ENCODE measurements around the gene RHPN2. TPM values are rescaled to one million over a fixed set of nuclear protein-coding genes. Genes with fewer than 3 reads are reported as not detected.

The RHPN2 gene
- total RNA-seq, 2 experiments from 2014 or later, result 4.9 to 5.3 TPM

DNA sequence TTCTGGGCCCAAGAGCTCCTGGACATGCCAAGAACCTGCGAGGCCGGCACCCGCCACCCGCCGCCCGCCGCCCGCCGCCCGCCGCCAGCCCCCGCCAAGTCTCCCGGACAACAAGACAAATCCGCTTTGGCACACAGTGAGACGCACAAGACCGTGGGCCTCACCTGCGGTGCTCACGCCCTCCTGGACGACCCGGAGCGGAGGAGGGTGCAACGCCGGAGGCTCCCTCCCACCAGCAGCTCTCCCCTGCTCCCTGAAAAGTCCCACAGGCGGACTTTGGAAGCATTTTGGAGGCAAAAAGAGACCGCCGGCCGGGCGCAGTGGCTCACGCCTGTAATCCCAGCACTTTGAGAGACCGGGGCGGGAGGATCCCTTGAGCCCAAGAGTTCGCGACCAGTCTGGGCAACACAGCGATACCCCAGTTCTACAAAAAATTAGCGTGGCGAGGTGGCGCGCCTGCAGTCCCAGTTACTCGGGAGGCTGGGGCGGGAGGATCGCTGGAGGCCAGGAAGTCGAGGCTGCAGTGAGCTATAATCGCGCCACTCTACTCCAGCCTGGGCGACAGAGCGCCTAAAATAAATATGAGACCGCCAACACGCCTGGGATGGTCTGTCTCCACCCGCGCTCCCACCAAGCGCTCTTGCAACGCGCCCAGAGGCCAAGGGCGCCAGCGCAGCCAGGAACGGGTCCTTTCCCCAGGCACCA, 783 bp downstream of the RHPN2 start:
- H3K36me3 Mint-ChIP-seq (ENCODE audit: low read depth), result no peaks in the 10 kb centered on the region
- intact Hi-C loops (cut with micrococcal nuclease), result no loop called here
- DNase-seq (no peak), ATAC-seq (no peak)
- H3K4me3 Mint-ChIP-seq, result peak overlapping the region; percentile 69
- TF ChIP-seq, protein P1, sequence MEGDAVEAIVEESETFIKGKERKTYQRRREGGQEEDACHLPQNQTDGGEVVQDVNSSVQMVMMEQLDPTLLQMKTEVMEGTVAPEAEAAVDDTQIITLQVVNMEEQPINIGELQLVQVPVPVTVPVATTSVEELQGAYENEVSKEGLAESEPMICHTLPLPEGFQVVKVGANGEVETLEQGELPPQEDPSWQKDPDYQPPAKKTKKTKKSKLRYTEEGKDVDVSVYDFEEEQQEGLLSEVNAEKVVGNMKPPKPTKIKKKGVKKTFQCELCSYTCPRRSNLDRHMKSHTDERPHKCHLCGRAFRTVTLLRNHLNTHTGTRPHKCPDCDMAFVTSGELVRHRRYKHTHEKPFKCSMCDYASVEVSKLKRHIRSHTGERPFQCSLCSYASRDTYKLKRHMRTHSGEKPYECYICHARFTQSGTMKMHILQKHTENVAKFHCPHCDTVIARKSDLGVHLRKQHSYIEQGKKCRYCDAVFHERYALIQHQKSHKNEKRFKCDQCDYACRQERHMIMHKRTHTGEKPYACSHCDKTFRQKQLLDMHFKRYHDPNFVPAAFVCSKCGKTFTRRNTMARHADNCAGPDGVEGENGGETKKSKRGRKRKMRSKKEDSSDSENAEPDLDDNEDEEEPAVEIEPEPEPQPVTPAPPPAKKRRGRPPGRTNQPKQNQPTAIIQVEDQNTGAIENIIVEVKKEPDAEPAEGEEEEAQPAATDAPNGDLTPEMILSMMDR (IDR thresholded peaks at IDR 0.05), result no peak
- H3K9me3 Mint-ChIP-seq, result no peaks in the 10 kb centered on the region
- H3K27ac Mint-ChIP-seq, result no peak overlapping the region
- H3K27me3 Mint-ChIP-seq, result peaks cover 27% of the 10 kb centered on the region
- H3K4me1 Mint-ChIP-seq (ENCODE audit: low read depth), result peaks cover 4% of the 10 kb centered on the region
- POLR2A ChIA-PET, result no interaction called here
- CTCF ChIA-PET, result no interaction called here

DNA sequence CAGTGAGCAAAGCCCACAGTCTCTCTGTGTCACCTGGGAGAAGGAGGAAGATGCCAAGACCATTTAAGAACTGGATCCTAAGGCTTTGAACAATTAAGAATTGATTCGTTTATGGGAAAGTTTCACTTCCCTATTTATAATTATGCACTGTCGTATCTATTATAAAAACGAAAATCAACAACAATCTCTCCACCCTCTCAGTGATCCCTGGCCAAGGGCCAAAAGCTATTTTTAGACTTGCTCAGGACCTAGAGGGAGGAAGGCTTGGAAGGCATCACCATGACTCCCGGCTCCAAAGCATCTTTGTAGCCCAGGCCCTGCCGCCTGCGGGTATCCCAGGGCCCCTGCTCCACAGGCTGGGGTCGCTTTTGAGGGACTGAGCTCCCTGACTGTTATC, 1.3 kb downstream of the RHPN2 start:
- TF ChIP-seq, protein P1 (IDR thresholded peaks at IDR 0.05), result no peak
- POLR2A ChIA-PET, result no interaction called here
- intact Hi-C loops (cut with micrococcal nuclease), result no loop called here
- no peaks in the 10 kb centered on the region for H3K36me3 Mint-ChIP-seq (ENCODE audit: low read depth)
- H3K27me3 Mint-ChIP-seq, result peaks cover 27% of the 10 kb centered on the region
- H3K4me1 Mint-ChIP-seq (ENCODE audit: low read depth), result peaks cover 4% of the 10 kb centered on the region
- peak overlapping the region; percentile 69 for H3K4me3 Mint-ChIP-seq
- DNase-seq, result no peak
- H3K9me3 Mint-ChIP-seq, result no peaks in the 10 kb centered on the region
- CTCF ChIA-PET, result no interaction called here
- ATAC-seq, result no peak
- no peak overlapping the region for H3K27ac Mint-ChIP-seq

DNA sequence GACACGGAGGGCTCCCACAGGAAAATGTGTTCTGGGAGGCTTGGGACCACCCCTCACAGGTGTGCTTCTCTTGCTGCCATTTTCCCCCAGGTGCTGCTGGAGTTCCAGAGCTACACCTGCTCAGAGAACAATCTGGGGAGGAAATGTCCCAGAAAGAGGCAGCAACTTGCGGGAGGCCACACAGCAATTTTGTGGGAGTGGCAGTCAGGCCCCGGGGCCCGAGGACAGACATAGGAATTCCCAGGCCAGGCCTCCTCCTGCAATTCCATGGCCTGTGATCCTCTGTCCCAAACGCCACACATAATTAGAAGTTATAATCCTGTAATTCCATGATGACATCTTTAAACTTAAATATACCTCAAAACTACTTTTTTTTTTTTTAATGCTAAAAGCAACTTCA, 1.8 kb downstream of the RHPN2 start:
- intact Hi-C loops (cut with micrococcal nuclease), result no loop called here
- CTCF ChIA-PET, result no interaction called here
- Mint-ChIP-seq H3K4me1 (ENCODE audit: low read depth) (peaks cover 4% of the 10 kb centered on the region), H3K27ac (no peak overlapping the region), H3K4me3 (no peak overlapping the region), H3K36me3 (ENCODE audit: low read depth) (no peaks in the 10 kb centered on the region), H3K9me3 (no peaks in the 10 kb centered on the region), H3K27me3 (peaks cover 27% of the 10 kb centered on the region)
- DNase-seq (no peak), ATAC-seq (no peak)
- POLR2A ChIA-PET, result no interaction called here
- TF ChIP-seq, protein P1 (IDR thresholded peaks at IDR 0.05), result no peak

DNA sequence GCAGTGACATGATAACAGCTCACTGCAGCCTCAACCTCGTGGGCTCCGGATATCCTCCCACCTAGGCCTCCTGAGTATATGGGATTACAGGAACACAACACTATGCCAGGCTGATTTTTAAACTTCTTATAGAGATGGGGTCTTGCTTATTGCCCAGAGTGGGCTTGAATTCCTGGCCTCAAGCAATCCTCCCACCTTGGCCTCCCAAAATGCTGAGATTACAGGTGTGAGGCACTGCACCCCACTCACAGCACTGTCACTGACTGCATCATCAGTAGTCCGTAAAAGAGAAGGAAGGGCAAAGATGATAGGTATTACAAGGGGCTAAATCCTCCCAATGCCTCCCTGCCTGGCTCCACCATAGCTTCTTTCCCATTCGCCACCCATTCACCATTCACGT, 4.1 kb downstream of the RHPN2 start:
- POLR2A ChIA-PET, result no interaction called here
- TF ChIP-seq, protein P1 (IDR thresholded peaks at IDR 0.05), result no peak

DNA sequence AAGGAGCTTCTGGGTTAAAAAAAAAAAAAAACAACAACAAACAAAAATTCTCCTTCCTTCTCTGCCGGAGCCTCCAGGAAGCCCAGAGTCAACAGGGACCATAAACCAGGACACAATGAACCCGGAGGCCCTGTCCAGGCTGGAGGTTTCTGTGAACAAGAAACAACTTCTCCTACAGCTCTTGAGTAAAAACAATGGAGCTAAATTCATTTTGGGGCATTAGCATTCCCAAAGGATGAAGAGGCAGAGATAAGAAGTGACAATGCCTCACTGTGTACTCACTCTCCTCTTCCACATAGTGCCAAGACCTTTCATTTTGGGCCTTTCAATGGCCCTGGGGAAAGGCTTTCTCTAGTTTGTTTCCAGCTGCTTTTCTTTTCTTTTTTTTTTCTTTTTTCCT, 9.0 kb downstream of the RHPN2 start:
- POLR2A ChIA-PET, result no interaction called here
- TF ChIP-seq, protein P1 (IDR thresholded peaks at IDR 0.05), result no peak
- Mint-ChIP-seq H3K27me3 (peaks cover 8% of the 10 kb centered on the region), H3K9me3 (no peaks in the 10 kb centered on the region), H3K27ac (no peak overlapping the region), H3K36me3 (ENCODE audit: low read depth) (no peaks in the 10 kb centered on the region), H3K4me3 (no peak overlapping the region), H3K4me1 (ENCODE audit: low read depth) (no peaks in the 10 kb centered on the region)
- intact Hi-C loops (cut with micrococcal nuclease), result no loop called here
- ATAC-seq (no peak), DNase-seq (no peak)
- CTCF ChIA-PET, result no interaction called here

More for the DNA sequence above, 4.1 kb downstream of the RHPN2 start:
- peaks cover 22% of the 10 kb centered on the region for H3K27me3 Mint-ChIP-seq
- no peaks in the 10 kb centered on the region for H3K9me3 Mint-ChIP-seq
- no peaks in the 10 kb centered on the region for H3K36me3 Mint-ChIP-seq (ENCODE audit: low read depth)
- intact Hi-C loops (cut with micrococcal nuclease), result no loop called here
- CTCF ChIA-PET, result no interaction called here
- no peak for ATAC-seq
- H3K4me1 Mint-ChIP-seq (ENCODE audit: low read depth), result peaks cover 4% of the 10 kb centered on the region
- no peak overlapping the region for H3K4me3 Mint-ChIP-seq
- H3K27ac Mint-ChIP-seq, result no peak overlapping the region
- DNase-seq, result no peak
